GM12878 (cell line): ENCODE results near the gene GABRR3.

Experiments used
- BACH1 ChIP-seq: fragments of 450-650 bp; IDR thresholded peaks from 2 replicates; pipeline ENCODE4 v1.6.1; 2017; ENCODE audit warnings: mild to moderate bottlenecking, borderline replicate concordance
- CBX5 ChIP-seq: sonication (generic); IDR thresholded peaks from 2 replicates; pipeline ENCODE4 v1.6.1; 2016; ENCODE audit warnings: low read depth, moderate library complexity, mild to moderate bottlenecking, inconsistent platforms
- CEBPB ChIP-seq, 2 experiments: fragments of 150-350 bp in 1 of 2; IDR thresholded peaks; 2 replicates each; pipeline ENCODE4 v1.6.1; 2012 to 2014; ENCODE audit warnings: low read depth in 2 of 2, low read length in 2 of 2, borderline replicate concordance in 1 of 2, inconsistent platforms in 1 of 2
- EZH2 ChIP-seq: IDR thresholded peaks from 2 replicates; pipeline ENCODE4 v1.6.1; 2012; ENCODE audit warnings: low read depth, mild to moderate bottlenecking, control low read depth, inconsistent platforms, low read length, borderline replicate concordance; ENCODE audit not compliant: control insufficient read depth
- RAD21 ChIP-seq: IDR thresholded peaks from 2 replicates; pipeline ENCODE4 v1.6.1; 2011; ENCODE audit warnings: mild to moderate bottlenecking, low read depth, low read length, moderate library complexity; ENCODE audit not compliant: insufficient read depth
- SIN3A ChIP-seq: IDR thresholded peaks from 2 replicates; pipeline ENCODE4 v1.6.1; 2012; ENCODE audit warnings: low read depth, low read length, improper control_type of control experiment
- SMC3 ChIP-seq: IDR thresholded peaks from 2 replicates; pipeline ENCODE4 v1.6.1; 2011; ENCODE audit warnings: low read length, improper control_type of control experiment, borderline replicate concordance
- YY1 ChIP-seq: IDR thresholded peaks from 2 replicates; pipeline ENCODE4 v1.6.1; 2011; ENCODE audit warnings: low read depth, mild to moderate bottlenecking, low read length
- TF ChIP-seq, protein P1 (sequence below), 3 experiments: IDR thresholded peaks in 2 of 3; conservative IDR thresholded peaks in 1 of 3; 2 replicates each; pipeline ENCODE4 v1.5.1; 2011; ENCODE audit warnings: low read depth in 3 of 3, low read length in 3 of 3, mild to moderate bottlenecking in 3 of 3, control low read depth in 2 of 3, moderate library complexity in 2 of 3, inconsistent platforms in 1 of 3, mixed read lengths in 1 of 3; ENCODE audit not compliant: control insufficient read depth in 2 of 3, insufficient read depth in 1 of 3; ENCODE audit errors: extremely low read depth in 1 of 3
- TF ChIP-seq, protein P2 (sequence below): fragments of 450-650 bp; IDR thresholded peaks from 2 replicates; pipeline ENCODE4 v1.6.1; 2017; ENCODE audit warnings: mild to moderate bottlenecking

DNA sequence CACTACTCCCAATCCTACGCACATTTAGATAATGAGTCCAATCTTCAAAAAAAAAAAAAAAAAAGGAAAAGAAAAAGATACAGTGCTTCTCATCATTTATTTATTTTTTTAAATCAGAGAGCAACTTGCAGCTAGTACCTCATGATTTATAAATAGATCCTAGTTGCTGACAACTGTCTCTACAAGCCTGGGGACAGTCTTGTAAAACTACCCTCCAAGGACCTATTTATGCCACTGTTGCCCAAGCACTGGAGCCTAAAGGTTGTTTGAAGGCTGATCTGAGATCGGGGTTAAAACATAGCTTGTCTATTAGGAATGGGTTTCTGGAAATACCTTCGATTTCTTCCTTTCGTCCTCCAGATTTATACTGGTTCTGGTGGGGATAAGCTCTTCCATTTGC lies 14.7 kb downstream of the GABRR3 start:
- TF ChIP-seq BACH1 (no peak), CEBPB (IDR thresholded peaks at IDR 0.05; ENCODE audit: borderline replicate concordance in 1 of 2, low read depth in 2 of 2, low read length in 2 of 2) (no peak), EZH2 (no peak), CBX5 (no peak), SIN3A (no peak), YY1 (no peak), SMC3 (no peak), RAD21 (no peak)
- TF ChIP-seq, protein P1, sequence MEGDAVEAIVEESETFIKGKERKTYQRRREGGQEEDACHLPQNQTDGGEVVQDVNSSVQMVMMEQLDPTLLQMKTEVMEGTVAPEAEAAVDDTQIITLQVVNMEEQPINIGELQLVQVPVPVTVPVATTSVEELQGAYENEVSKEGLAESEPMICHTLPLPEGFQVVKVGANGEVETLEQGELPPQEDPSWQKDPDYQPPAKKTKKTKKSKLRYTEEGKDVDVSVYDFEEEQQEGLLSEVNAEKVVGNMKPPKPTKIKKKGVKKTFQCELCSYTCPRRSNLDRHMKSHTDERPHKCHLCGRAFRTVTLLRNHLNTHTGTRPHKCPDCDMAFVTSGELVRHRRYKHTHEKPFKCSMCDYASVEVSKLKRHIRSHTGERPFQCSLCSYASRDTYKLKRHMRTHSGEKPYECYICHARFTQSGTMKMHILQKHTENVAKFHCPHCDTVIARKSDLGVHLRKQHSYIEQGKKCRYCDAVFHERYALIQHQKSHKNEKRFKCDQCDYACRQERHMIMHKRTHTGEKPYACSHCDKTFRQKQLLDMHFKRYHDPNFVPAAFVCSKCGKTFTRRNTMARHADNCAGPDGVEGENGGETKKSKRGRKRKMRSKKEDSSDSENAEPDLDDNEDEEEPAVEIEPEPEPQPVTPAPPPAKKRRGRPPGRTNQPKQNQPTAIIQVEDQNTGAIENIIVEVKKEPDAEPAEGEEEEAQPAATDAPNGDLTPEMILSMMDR (IDR thresholded peaks at IDR 0.05 in 2 of 3, conservative IDR thresholded peaks at IDR 0.05 in 1 of 3; ENCODE audit: control insufficient read depth in 2 of 3, extremely low read depth in 1 of 3, insufficient read depth in 1 of 3, low read depth in 3 of 3, low read length in 3 of 3) = no peak
- TF ChIP-seq, protein P2, sequence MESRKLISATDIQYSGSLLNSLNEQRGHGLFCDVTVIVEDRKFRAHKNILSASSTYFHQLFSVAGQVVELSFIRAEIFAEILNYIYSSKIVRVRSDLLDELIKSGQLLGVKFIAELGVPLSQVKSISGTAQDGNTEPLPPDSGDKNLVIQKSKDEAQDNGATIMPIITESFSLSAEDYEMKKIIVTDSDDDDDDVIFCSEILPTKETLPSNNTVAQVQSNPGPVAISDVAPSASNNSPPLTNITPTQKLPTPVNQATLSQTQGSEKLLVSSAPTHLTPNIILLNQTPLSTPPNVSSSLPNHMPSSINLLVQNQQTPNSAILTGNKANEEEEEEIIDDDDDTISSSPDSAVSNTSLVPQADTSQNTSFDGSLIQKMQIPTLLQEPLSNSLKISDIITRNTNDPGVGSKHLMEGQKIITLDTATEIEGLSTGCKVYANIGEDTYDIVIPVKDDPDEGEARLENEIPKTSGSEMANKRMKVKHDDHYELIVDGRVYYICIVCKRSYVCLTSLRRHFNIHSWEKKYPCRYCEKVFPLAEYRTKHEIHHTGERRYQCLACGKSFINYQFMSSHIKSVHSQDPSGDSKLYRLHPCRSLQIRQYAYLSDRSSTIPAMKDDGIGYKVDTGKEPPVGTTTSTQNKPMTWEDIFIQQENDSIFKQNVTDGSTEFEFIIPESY = no peak
